SK-N-SH (cell line): ENCODE measurements around the gene DDAH1. TPM values are rescaled to one million over a fixed set of nuclear protein-coding genes. Genes with fewer than 3 reads are reported as not detected.

Experiments
- CTCF ChIA-PET: fragments of 300-600, 350-600 bp; formaldehyde crosslinking; extraction: SDS; loops from one replicate; lab custom pipeline; 2021; lab: Yijun Ruan, JAX
- POLR2A ChIA-PET: fragments of 350-600 bp; sonication (Branson Sonifier 250); formaldehyde crosslinking; extraction: SDS; loops from one replicate; lab custom pipeline; 2020; ENCODE audit warnings: antibody characterized with exemption, inconsistent platforms; lab: Yijun Ruan, JAX
- DNase-seq: peaks from one replicate; pipeline ENCODE4 v3.0.0; 2012
- H2AFZ ChIP-seq: fragments of 200-600 bp; sonication (generic); 2 replicates; pipeline ENCODE4 v1.8.1; 2016; ENCODE audit warnings: antibody characterized with exemption, mild to moderate bottlenecking, low read depth
- H3F3A ChIP-seq: fragments of 200-600 bp; sonication (generic); replicated peaks from 2 replicates; pipeline ENCODE3; 2016; ENCODE audit warnings: antibody characterized with exemption, mild to moderate bottlenecking; ENCODE audit not compliant: insufficient read depth
- H3K27ac ChIP-seq, 2 experiments: fragments of 200-500 bp in 1 of 2; fragments of 200-600 bp in 1 of 2; sonication (Bioruptor generic) in 1 of 2; sonication (generic), shearing (Covaris generic) in 1 of 2; 2 replicates each; pipeline versions ENCODE4 v1.5.1 to v1.6.1; 2014 to 2016; ENCODE audit warnings: low read depth in 2 of 2, inconsistent platforms in 1 of 2, low read length in 1 of 2, mild to moderate bottlenecking in 1 of 2, mixed read lengths in 1 of 2
- H3K27me3 ChIP-seq: fragments of 200-600 bp; sonication (generic), shearing (Covaris generic); 2 replicates; pipeline ENCODE4 v1.6.1; 2016; ENCODE audit warnings: mixed run types; ENCODE audit not compliant: insufficient read depth
- H3K36me3 ChIP-seq, 2 experiments: fragments of 200-500 bp in 1 of 2; fragments of 200-600 bp in 1 of 2; sonication (Bioruptor generic) in 1 of 2; sonication (generic) in 1 of 2; replicated peaks in 1 of 2; 2 replicates each; pipeline versions ENCODE3 to v1.5.1; 2014 to 2016; ENCODE audit warnings: low read length in 1 of 2, mild to moderate bottlenecking in 1 of 2; ENCODE audit not compliant: insufficient read depth in 2 of 2, control insufficient read depth in 1 of 2
- H3K4me1 ChIP-seq, 2 experiments: fragments of 200-500 bp in 1 of 2; fragments of 200-600 bp in 1 of 2; sonication (Bioruptor generic) in 1 of 2; sonication (generic), shearing (Covaris generic) in 1 of 2; 2 replicates each; pipeline versions ENCODE4 v1.5.1 to v1.6.1; 2014 to 2016; ENCODE audit warnings: low read depth in 1 of 2, low read length in 1 of 2, mixed run types in 1 of 2; ENCODE audit not compliant: insufficient read depth in 2 of 2, control insufficient read depth in 1 of 2
- H3K4me2 ChIP-seq: fragments of 200-600 bp; sonication (generic), shearing (Covaris generic); 2 replicates; pipeline ENCODE4 v1.6.1; 2017; ENCODE audit warnings: mixed run types
- H3K4me3 ChIP-seq, 2 experiments: fragments of 200-500 bp in 1 of 2; fragments of 200-600 bp in 1 of 2; sonication (Bioruptor generic) in 1 of 2; sonication (generic), shearing (Covaris generic) in 1 of 2; 2 replicates each; pipeline versions ENCODE4 v1.5.1 to v1.8.1; 2014 to 2016; ENCODE audit warnings: low read depth in 2 of 2, inconsistent platforms in 1 of 2, low read length in 1 of 2, mild to moderate bottlenecking in 1 of 2, mixed read lengths in 1 of 2, moderate library complexity in 1 of 2
- H3K79me2 ChIP-seq: fragments of 200-600 bp; sonication (generic); 2 replicates; pipeline ENCODE4 v1.8.1; 2017; ENCODE audit warnings: mild to moderate bottlenecking; ENCODE audit not compliant: insufficient read depth
- H3K9ac ChIP-seq: fragments of 200-600 bp; sonication (generic); 2 replicates; pipeline ENCODE4 v1.6.1; 2017; ENCODE audit warnings: mixed run types
- H3K9me2 ChIP-seq: fragments of 200-600 bp; sonication (generic); 2 replicates; pipeline ENCODE4 v1.6.1; 2017; ENCODE audit warnings: mixed run types
- H3K9me3 ChIP-seq: fragments of 200-600 bp; sonication (generic); 2 replicates; pipeline ENCODE4 v1.6.1; 2017; ENCODE audit warnings: mixed run types, mild to moderate bottlenecking, moderate library complexity
- H4K20me1 ChIP-seq: fragments of 200-600 bp; sonication (generic); 2 replicates; pipeline ENCODE4 v1.6.1; 2017; ENCODE audit warnings: mild to moderate bottlenecking, mixed run types; ENCODE audit not compliant: insufficient read depth
- EZH2phosphoT487 ChIP-seq: fragments of 200-600 bp; sonication (generic); IDR thresholded peaks from 2 replicates; pipeline ENCODE4 v1.6.1; 2017; ENCODE audit warnings: low read depth, mixed run types, mild to moderate bottlenecking, antibody characterized with exemption, moderate library complexity, borderline replicate concordance
- GABPA ChIP-seq: IDR thresholded peaks from 2 replicates; pipeline ENCODE4 v1.4.0; 2012; ENCODE audit warnings: low read depth, mild to moderate bottlenecking
- NRF1 ChIP-seq: IDR thresholded peaks from 2 replicates; pipeline ENCODE4 v1.6.1; 2012; ENCODE audit warnings: low read depth, mild to moderate bottlenecking, low read length
- RAD21 ChIP-seq: IDR thresholded peaks from 2 replicates; pipeline ENCODE4 v1.6.1; 2012; ENCODE audit warnings: mild to moderate bottlenecking, low read length
- RCOR1 ChIP-seq: fragments of 150-350 bp; IDR thresholded peaks from 2 replicates; pipeline ENCODE4 v1.6.1; 2017; ENCODE audit warnings: antibody characterized with exemption, low read length
- SMC3 ChIP-seq: IDR thresholded peaks from 2 replicates; pipeline ENCODE4 v1.6.1; 2012; ENCODE audit warnings: low read depth, low read length, improper control_type of control experiment
- whole genome bisulfite sequencing: methylation state at CpG from one replicate; pipeline ENCODE4 v1.1.6; 2017; ENCODE audit warnings: low lambda C conversion rate; 5-methylcytosine and 5-hydroxymethylcytosine counted together
- polyA plus RNA-seq, 3 experiments: library from polyadenylated mRNA; depleted of rRNA; stranded (reverse); fragments of >200 nt; gene quantifications; 2 replicates each; pipeline ENCODE4 v1.2.3, GENCODE V29; 2012
- TF ChIP-seq, protein P1 (sequence below): fragments of 150-350 bp; IDR thresholded peaks from 2 replicates; pipeline ENCODE4 v1.6.1; 2017; ENCODE audit warnings: antibody characterized with exemption, low read length, low read depth, borderline replicate concordance
- TF ChIP-seq, protein P2 (sequence below): IDR thresholded peaks from 2 replicates; pipeline ENCODE4 v1.4.0; 2012; ENCODE audit warnings: low read depth, borderline replicate concordance
- TF ChIP-seq, protein P3 (sequence below): fragments of 200-600 bp; sonication (generic); IDR thresholded peaks from 2 replicates; pipeline ENCODE4 v1.6.1; 2017; ENCODE audit warnings: antibody characterized with exemption, mild to moderate bottlenecking, moderate library complexity
- TF ChIP-seq, protein P4 (sequence below): IDR thresholded peaks from 2 replicates; pipeline ENCODE4; 2012

The DDAH1 gene
- polyA plus RNA-seq, 1 of the 3 experiments (the other 2 are of a cell fraction) = 64.3 TPM

DNA sequence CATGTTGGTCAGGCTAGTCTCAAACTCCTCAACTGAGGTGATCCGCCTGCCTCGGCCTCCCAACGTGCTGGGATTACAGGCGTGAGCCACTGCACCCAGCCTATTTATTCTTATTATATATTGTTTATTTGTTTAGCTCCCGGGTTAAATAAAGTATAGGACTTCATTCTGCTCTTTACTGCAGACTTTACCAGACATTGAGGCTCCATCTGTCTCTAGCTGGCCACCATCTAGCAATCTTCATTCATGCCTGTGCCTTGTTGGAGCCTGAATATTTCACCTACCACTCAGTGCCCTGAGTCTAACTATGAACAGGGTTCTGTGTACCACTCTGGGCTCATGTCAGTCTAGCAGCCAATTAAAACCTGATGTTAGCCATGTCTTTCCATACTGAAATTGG lies 2.1 kb upstream of the DDAH1 start:
- CTCF ChIA-PET = interaction anchor here (0.6 to 8.8 kb wide), 5 partner anchors 89 to 522 kb away, joined by 3 to 69 read pairs (median 4); partner anchors contain the start of gene CCN1
- peak overlapping the region; percentile 6 to 45; a peak in 2 of 4 replicates for H3K27ac ChIP-seq
- WGBS = 99% methylated on average over 5 of the region's 5 CpGs

DNA sequence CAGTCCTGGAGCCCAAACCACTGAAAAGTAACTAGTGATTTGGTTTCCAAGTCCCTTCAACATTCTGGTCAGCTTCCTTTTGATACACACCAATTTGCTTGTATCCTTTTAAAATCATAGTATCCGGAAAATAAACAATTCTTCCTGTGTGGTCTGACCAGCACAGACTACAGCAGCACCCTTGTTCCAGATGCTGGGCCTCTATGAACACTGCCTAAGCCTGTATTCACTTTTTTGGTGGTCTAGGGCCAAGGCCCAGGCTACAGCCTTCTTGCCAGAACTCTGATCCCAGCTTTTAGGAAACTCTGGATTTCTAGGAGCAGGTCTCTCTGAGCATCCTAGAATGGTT lies 801 bp upstream of the DDAH1 start:
- WGBS = 53% methylated on average over 1 of the region's 1 CpG
- TF ChIP-seq, protein P1, sequence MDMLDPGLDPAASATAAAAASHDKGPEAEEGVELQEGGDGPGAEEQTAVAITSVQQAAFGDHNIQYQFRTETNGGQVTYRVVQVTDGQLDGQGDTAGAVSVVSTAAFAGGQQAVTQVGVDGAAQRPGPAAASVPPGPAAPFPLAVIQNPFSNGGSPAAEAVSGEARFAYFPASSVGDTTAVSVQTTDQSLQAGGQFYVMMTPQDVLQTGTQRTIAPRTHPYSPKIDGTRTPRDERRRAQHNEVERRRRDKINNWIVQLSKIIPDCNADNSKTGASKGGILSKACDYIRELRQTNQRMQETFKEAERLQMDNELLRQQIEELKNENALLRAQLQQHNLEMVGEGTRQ = no peak
- TF ChIP-seq, protein P2, sequence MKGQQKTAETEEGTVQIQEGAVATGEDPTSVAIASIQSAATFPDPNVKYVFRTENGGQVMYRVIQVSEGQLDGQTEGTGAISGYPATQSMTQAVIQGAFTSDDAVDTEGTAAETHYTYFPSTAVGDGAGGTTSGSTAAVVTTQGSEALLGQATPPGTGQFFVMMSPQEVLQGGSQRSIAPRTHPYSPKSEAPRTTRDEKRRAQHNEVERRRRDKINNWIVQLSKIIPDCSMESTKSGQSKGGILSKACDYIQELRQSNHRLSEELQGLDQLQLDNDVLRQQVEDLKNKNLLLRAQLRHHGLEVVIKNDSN = no peak
- TF ChIP-seq NRF1 (no peak), EZH2phosphoT487 (no peak), RAD21 (no peak), GABPA (no peak), RCOR1 (no peak), SMC3 (no peak)
- TF ChIP-seq, protein P3, sequence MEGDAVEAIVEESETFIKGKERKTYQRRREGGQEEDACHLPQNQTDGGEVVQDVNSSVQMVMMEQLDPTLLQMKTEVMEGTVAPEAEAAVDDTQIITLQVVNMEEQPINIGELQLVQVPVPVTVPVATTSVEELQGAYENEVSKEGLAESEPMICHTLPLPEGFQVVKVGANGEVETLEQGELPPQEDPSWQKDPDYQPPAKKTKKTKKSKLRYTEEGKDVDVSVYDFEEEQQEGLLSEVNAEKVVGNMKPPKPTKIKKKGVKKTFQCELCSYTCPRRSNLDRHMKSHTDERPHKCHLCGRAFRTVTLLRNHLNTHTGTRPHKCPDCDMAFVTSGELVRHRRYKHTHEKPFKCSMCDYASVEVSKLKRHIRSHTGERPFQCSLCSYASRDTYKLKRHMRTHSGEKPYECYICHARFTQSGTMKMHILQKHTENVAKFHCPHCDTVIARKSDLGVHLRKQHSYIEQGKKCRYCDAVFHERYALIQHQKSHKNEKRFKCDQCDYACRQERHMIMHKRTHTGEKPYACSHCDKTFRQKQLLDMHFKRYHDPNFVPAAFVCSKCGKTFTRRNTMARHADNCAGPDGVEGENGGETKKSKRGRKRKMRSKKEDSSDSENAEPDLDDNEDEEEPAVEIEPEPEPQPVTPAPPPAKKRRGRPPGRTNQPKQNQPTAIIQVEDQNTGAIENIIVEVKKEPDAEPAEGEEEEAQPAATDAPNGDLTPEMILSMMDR = no peak
- Histone ChIP-seq H3K9ac (peak overlapping the region; percentile 98), H3K4me1 (peaks cover 13 to 26% of the 10 kb centered on the region in 2 experiments; a peak in 3 of 4 replicates), H3K79me2 (peaks cover 74% of the 10 kb centered on the region), H3K36me3 (peaks cover 0 to 10% of the 10 kb centered on the region in 2 experiments), H3K9me3 (no peaks in the 10 kb centered on the region), H2AFZ (no peak overlapping the region; the same call in 1 of the 2 replicates), H3K27ac (peak overlapping the region; percentile 88 to 96), H3K27me3 (no peaks in the 10 kb centered on the region), H3K9me2 (no peaks in the 10 kb centered on the region), H3K4me2 (peak overlapping the region; percentile 88), H3F3A (peaks cover 6% of the 10 kb centered on the region), H4K20me1 (peaks cover 4% of the 10 kb centered on the region; the same call in 1 of the 2 replicates), H3K4me3 (peak overlapping the region; percentile 80)
- DNase-seq = no peak
- POLR2A ChIA-PET = interaction anchor here (0.6 to 1.6 kb wide), 4 partner anchors 110 to 1952 kb away, joined by 3 to 5 read pairs (median 4); partner anchors contain the start of gene BCL10
- CTCF ChIA-PET = interaction anchor here (1.0 to 8.8 kb wide), 6 partner anchors 9 to 227 kb away, joined by 3 to 69 read pairs (median 4); no protein-coding TSS in a partner anchor

More for the DNA sequence above, 2.1 kb upstream of the DDAH1 start:
- POLR2A ChIA-PET = no interaction called here
- peaks cover 0 to 11% of the 10 kb centered on the region in 2 experiments for H3K36me3 ChIP-seq
- H3K4me1 ChIP-seq = peaks cover under 1 to 19% of the 10 kb centered on the region in 2 experiments; a peak in 2 of 4 replicates
- H3K4me3 ChIP-seq = no peak overlapping the region
- H3K27me3 ChIP-seq = no peaks in the 10 kb centered on the region
- no peak overlapping the region for H3K4me2 ChIP-seq
- H3K79me2 ChIP-seq = peaks cover 62% of the 10 kb centered on the region
- no peak overlapping the region for H2AFZ ChIP-seq
- H4K20me1 ChIP-seq = no peaks in the 10 kb centered on the region; the same call in 1 of the 2 replicates
- H3K9me3 ChIP-seq = no peaks in the 10 kb centered on the region
- no peak overlapping the region for H3K9ac ChIP-seq
- H3F3A ChIP-seq = peaks cover 6% of the 10 kb centered on the region
- TF ChIP-seq, protein P4, sequence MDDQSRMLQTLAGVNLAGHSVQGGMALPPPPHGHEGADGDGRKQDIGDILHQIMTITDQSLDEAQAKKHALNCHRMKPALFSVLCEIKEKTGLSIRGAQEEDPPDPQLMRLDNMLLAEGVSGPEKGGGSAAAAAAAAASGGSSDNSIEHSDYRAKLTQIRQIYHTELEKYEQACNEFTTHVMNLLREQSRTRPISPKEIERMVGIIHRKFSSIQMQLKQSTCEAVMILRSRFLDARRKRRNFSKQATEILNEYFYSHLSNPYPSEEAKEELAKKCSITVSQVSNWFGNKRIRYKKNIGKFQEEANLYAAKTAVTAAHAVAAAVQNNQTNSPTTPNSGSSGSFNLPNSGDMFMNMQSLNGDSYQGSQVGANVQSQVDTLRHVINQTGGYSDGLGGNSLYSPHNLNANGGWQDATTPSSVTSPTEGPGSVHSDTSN = no peak
- DNase-seq = peak; percentile 28
- H3K9me2 ChIP-seq = no peaks in the 10 kb centered on the region
